WTC11 (cell line): ENCODE results near the gene BTBD8.

Source experiments
- ELF4 ChIP-seq: sonication (generic); formaldehyde crosslinking; IDR thresholded peaks from 2 replicates; pipeline ENCODE4 v1.8.1; 2022; ENCODE audit warnings: low read depth, mild to moderate bottlenecking, moderate library complexity, missing genetic modification reagents
- KAT7 ChIP-seq: sonication (generic); formaldehyde crosslinking; IDR thresholded peaks from 2 replicates; pipeline ENCODE4 v1.8.1; 2023; ENCODE audit warnings: missing genetic modification reagents, mild to moderate bottlenecking, borderline replicate concordance
- NR3C1 ChIP-seq: sonication (generic); formaldehyde crosslinking; conservative IDR thresholded peaks from 2 replicates; pipeline ENCODE4 v1.8.1; 2023; ENCODE audit warnings: low read depth, mild to moderate bottlenecking, missing genetic modification reagents
- RELA ChIP-seq: sonication (generic); formaldehyde crosslinking; IDR thresholded peaks from 2 replicates; pipeline ENCODE4 v1.8.1; 2022; ENCODE audit warnings: missing genetic modification reagents, mild to moderate bottlenecking, borderline replicate concordance
- ZNF263 ChIP-seq: sonication (generic); formaldehyde crosslinking; IDR thresholded peaks from 2 replicates; pipeline ENCODE4 v1.8.1; 2022; ENCODE audit warnings: low read depth, mild to moderate bottlenecking, moderate library complexity, missing genetic modification reagents
- TF ChIP-seq, protein P1 (sequence below): fragments of 200-600 bp; IDR thresholded peaks from 2 replicates; pipeline ENCODE4 v1.8.0; 2022; ENCODE audit warnings: antibody characterized with exemption
- TF ChIP-seq, protein P2 (sequence below): sonication (generic); formaldehyde crosslinking; IDR thresholded peaks from 2 replicates; pipeline ENCODE4 v1.8.1; 2022; ENCODE audit warnings: mild to moderate bottlenecking, moderate library complexity, missing genetic modification reagents

- TF ChIP-seq RELA (CRISPR knock-in tag) (no peak), NR3C1 (CRISPR knock-in tag) (no peak), ELF4 (CRISPR knock-in tag) (no peak), KAT7 (CRISPR knock-in tag) (no peak), ZNF263 (CRISPR knock-in tag) (no peak)
- TF ChIP-seq, protein P1, sequence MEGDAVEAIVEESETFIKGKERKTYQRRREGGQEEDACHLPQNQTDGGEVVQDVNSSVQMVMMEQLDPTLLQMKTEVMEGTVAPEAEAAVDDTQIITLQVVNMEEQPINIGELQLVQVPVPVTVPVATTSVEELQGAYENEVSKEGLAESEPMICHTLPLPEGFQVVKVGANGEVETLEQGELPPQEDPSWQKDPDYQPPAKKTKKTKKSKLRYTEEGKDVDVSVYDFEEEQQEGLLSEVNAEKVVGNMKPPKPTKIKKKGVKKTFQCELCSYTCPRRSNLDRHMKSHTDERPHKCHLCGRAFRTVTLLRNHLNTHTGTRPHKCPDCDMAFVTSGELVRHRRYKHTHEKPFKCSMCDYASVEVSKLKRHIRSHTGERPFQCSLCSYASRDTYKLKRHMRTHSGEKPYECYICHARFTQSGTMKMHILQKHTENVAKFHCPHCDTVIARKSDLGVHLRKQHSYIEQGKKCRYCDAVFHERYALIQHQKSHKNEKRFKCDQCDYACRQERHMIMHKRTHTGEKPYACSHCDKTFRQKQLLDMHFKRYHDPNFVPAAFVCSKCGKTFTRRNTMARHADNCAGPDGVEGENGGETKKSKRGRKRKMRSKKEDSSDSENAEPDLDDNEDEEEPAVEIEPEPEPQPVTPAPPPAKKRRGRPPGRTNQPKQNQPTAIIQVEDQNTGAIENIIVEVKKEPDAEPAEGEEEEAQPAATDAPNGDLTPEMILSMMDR = no peak
- TF ChIP-seq, protein P2, sequence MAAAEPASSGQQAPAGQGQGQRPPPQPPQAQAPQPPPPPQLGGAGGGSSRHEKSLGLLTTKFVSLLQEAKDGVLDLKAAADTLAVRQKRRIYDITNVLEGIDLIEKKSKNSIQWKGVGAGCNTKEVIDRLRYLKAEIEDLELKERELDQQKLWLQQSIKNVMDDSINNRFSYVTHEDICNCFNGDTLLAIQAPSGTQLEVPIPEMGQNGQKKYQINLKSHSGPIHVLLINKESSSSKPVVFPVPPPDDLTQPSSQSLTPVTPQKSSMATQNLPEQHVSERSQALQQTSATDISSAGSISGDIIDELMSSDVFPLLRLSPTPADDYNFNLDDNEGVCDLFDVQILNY = no peak
Observed at GRCh38 chr1:92031281-92032110, 48.6 kb upstream of the BTBD8 start.
